H1 (cell line): ENCODE measurements around the gene DPY30. TPM values are rescaled to one million over a fixed set of nuclear protein-coding genes. Genes with fewer than 3 reads are reported as not detected.
"Not testable (repeated sequence)": the region's sequence is repeated elsewhere in the genome, so short reads cannot be mapped to it uniquely, and the experiment has no call there.

Source experiments
- CTCF ChIA-PET: fragments of 300-600 bp; sonication (Branson Sonifier 250); formaldehyde crosslinking; loops from one replicate; lab custom pipeline; 2021; ENCODE audit not compliant: partially characterized antibody; lab: Charles Lee
- POLR2A ChIA-PET: fragments of 300-600 bp; sonication (Branson Sonifier 250); formaldehyde crosslinking; loops from one replicate; lab custom pipeline; 2021; ENCODE audit warnings: inconsistent platforms; ENCODE audit not compliant: partially characterized antibody; lab: Charles Lee
- DNase-seq, 2 experiments: peaks; one replicate each; pipeline versions ENCODE4 v3.0.0 to v3.0.0-alpha.2; 2010 to 2022; ENCODE audit warnings: low spot score in 2 of 2, low read depth in 1 of 2, mixed read lengths in 1 of 2
- FAIRE-seq: peaks from 2 replicates; lab custom pipeline; 2011; peaks lifted over from hg19 to GRCh38; lab: Jason Lieb, UNC
- H2AFZ ChIP-seq: 2 replicates; pipeline ENCODE4 v1.8.1; 2012; ENCODE audit warnings: low read length, inconsistent platforms
- H2AK5ac ChIP-seq: 2 replicates; pipeline ENCODE4 v1.6.1; 2013; ENCODE audit warnings: low read depth, low read length
- H2BK120ac ChIP-seq: replicated peaks from 2 replicates; pipeline ENCODE3; 2013; ENCODE audit warnings: low read depth, low read length, inconsistent platforms
- H2BK12ac ChIP-seq: 2 replicates; pipeline ENCODE4 v1.6.1; 2013; ENCODE audit warnings: low read depth, low read length
- H2BK15ac ChIP-seq: 2 replicates; pipeline ENCODE4 v1.6.1; 2013; ENCODE audit warnings: low read length
- H2BK20ac ChIP-seq: 2 replicates; pipeline ENCODE4 v1.6.1; 2013; ENCODE audit warnings: low read length
- H2BK5ac ChIP-seq: 2 replicates; pipeline ENCODE4 v1.6.1; 2013; ENCODE audit warnings: low read depth, low read length
- H3K14ac ChIP-seq: 2 replicates; pipeline ENCODE4 v1.6.1; 2013; ENCODE audit warnings: inconsistent platforms; ENCODE audit not compliant: insufficient read length
- H3K18ac ChIP-seq: 2 replicates; pipeline ENCODE4 v1.6.1; 2013; ENCODE audit warnings: low read length; ENCODE audit errors: extremely low read depth
- H3K23ac ChIP-seq: 2 replicates; pipeline ENCODE4 v1.6.1; 2013; ENCODE audit warnings: inconsistent platforms; ENCODE audit not compliant: insufficient read length
- H3K23me2 ChIP-seq: 2 replicates; pipeline ENCODE4 v1.6.1; 2013; ENCODE audit warnings: low read depth, low read length
- H3K27ac ChIP-seq: 2 replicates; pipeline ENCODE4 v1.6.1; 2011; ENCODE audit warnings: low read depth, low read length, inconsistent platforms
- H3K27me3 ChIP-seq, 4 experiments: replicated peaks in 1 of 4; 1 replicate in 1 of 4; 2 replicates in 3 of 4; pipeline versions ENCODE4 v1.6.1 to v1.8.1; 2011 to 2013; ENCODE audit warnings: low read length in 3 of 4, mild to moderate bottlenecking in 3 of 4, inconsistent platforms in 2 of 4, mixed read lengths in 2 of 4, moderate library complexity in 1 of 4; ENCODE audit not compliant: control insufficient read depth in 3 of 4, insufficient read depth in 3 of 4; ENCODE audit errors: extremely low read depth in 1 of 4
- H3K36me3 ChIP-seq, 4 experiments: 2 replicates each; pipeline versions ENCODE4 v1.6.1 to v1.8.1; 2011 to 2013; ENCODE audit warnings: mild to moderate bottlenecking in 4 of 4, low read length in 3 of 4, moderate library complexity in 2 of 4, control low read depth in 1 of 4, inconsistent platforms in 1 of 4; ENCODE audit not compliant: insufficient read depth in 4 of 4, control insufficient read depth in 2 of 4
- H3K4ac ChIP-seq: replicated peaks from 2 replicates; pipeline ENCODE3; 2013; ENCODE audit warnings: low read length, low read depth, mixed read lengths, inconsistent platforms; ENCODE audit not compliant: insufficient read length
- H3K4me1 ChIP-seq, 4 experiments: replicated peaks in 1 of 4; 1 replicate in 1 of 4; 2 replicates in 3 of 4; pipeline versions ENCODE4 v1.6.1 to v1.8.1; 2011 to 2013; ENCODE audit warnings: low read length in 3 of 4, inconsistent platforms in 2 of 4, mixed read lengths in 1 of 4; ENCODE audit not compliant: insufficient read depth in 4 of 4, control insufficient read depth in 3 of 4
- H3K4me2 ChIP-seq, 2 experiments: 2 replicates each; pipeline versions ENCODE4 v1.6.1 to v1.8.1; 2011 to 2013; ENCODE audit warnings: low read depth in 2 of 2, low read length in 2 of 2, control low read depth in 1 of 2, inconsistent platforms in 1 of 2, mild to moderate bottlenecking in 1 of 2; ENCODE audit not compliant: insufficient read depth in 1 of 2
- H3K4me3 ChIP-seq, 4 experiments: fragments of 200-600, 300-600 bp in 1 of 4; sonication (generic), shearing (Covaris generic), sonication (Bioruptor Twin) in 1 of 4; 2 replicates each; pipeline versions ENCODE4 v1.5.1 to v1.8.1; 2011 to 2016; ENCODE audit warnings: low read length in 4 of 4, low read depth in 3 of 4, control low read depth in 2 of 4, inconsistent platforms in 2 of 4, mild to moderate bottlenecking in 2 of 4, mixed read lengths in 1 of 4, moderate library complexity in 1 of 4; ENCODE audit not compliant: insufficient read depth in 2 of 4; ENCODE audit errors: extremely low read depth in 1 of 4
- H3K56ac ChIP-seq: replicated peaks from 2 replicates; pipeline ENCODE3; 2013; ENCODE audit warnings: low read depth, mild to moderate bottlenecking, mixed read lengths, low read length, inconsistent platforms; ENCODE audit not compliant: insufficient read length
- H3K79me1 ChIP-seq: 2 replicates; pipeline ENCODE4 v1.6.1; 2013; ENCODE audit warnings: low read depth, low read length, control low read depth
- H3K79me2 ChIP-seq, 2 experiments: 2 replicates each; pipeline versions ENCODE4 v1.6.1 to v1.8.1; 2012 to 2013; ENCODE audit warnings: low read length in 2 of 2, mild to moderate bottlenecking in 2 of 2, inconsistent platforms in 1 of 2; ENCODE audit not compliant: insufficient read depth in 2 of 2, control insufficient read depth in 1 of 2
- H3K9ac ChIP-seq, 4 experiments: replicated peaks in 1 of 4; 1 replicate in 1 of 4; 2 replicates in 3 of 4; pipeline versions ENCODE4 v1.6.1 to v1.8.1; 2011 to 2013; ENCODE audit warnings: low read depth in 3 of 4, low read length in 3 of 4, control low read depth in 2 of 4, mild to moderate bottlenecking in 2 of 4, moderate library complexity in 2 of 4, inconsistent platforms in 1 of 4; ENCODE audit errors: extremely low read depth in 1 of 4
- H3K9me3 ChIP-seq, 2 experiments: 2 replicates each; pipeline versions ENCODE4 v1.6.1 to v1.8.1; 2012 to 2013; ENCODE audit warnings: mild to moderate bottlenecking in 2 of 2, moderate library complexity in 2 of 2, control low read depth in 1 of 2, inconsistent platforms in 1 of 2, low read depth in 1 of 2, low read length in 1 of 2, mixed read lengths in 1 of 2; ENCODE audit not compliant: insufficient read depth in 2 of 2
- H4K20me1 ChIP-seq, 2 experiments: replicated peaks in 1 of 2; 2 replicates each; pipeline versions ENCODE3 to v1.8.1; 2011 to 2013; ENCODE audit warnings: inconsistent platforms in 2 of 2, low read length in 2 of 2, mild to moderate bottlenecking in 1 of 2; ENCODE audit not compliant: insufficient read depth in 2 of 2, control insufficient read depth in 1 of 2
- H4K5ac ChIP-seq: 2 replicates; pipeline ENCODE4 v1.6.1; 2013; ENCODE audit warnings: low read length, low read depth, mixed read lengths, inconsistent platforms; ENCODE audit not compliant: insufficient read length
- H4K8ac ChIP-seq: 2 replicates; pipeline ENCODE4 v1.8.0; 2013; ENCODE audit warnings: mild to moderate bottlenecking, moderate library complexity, low read length, inconsistent platforms; ENCODE audit not compliant: insufficient read depth; ENCODE audit errors: extremely low read depth
- H4K91ac ChIP-seq: replicated peaks from 2 replicates; pipeline ENCODE3; 2013; ENCODE audit warnings: low read length, mixed read lengths, inconsistent platforms; ENCODE audit not compliant: insufficient read length
- WGBS, 2 experiments: shearing (Covaris generic) in 1 of 2; methylation state at CpG; one replicate each; pipeline versions ENCODE4 v1.1.6 to v1.1.7; 2013 to 2015; ENCODE audit warnings: low lambda C conversion rate in 2 of 2, mixed read lengths in 2 of 2, inconsistent platforms in 1 of 2, low coverage in 1 of 2, missing lambda C conversion rate in 1 of 2; ENCODE audit not compliant: insufficient replicate concordance in 2 of 2, insufficient coverage in 1 of 2, insufficient read length in 1 of 2; ENCODE audit errors: extremely low coverage in 1 of 2, missing lambda C conversion rate in 1 of 2; 5-methylcytosine and 5-hydroxymethylcytosine counted together
- polyA plus RNA-seq, 7 experiments: library from polyadenylated mRNA; depleted of rRNA in 3 of 7; stranded (reverse) in 5 of 7; unstranded in 2 of 7; fragments of >200 nt in 5 of 7; fragments of 200-250 nt in 2 of 7; gene quantifications; 1 replicate in 5 of 7; 2 replicates in 1 of 7; 4 replicates in 1 of 7; pipeline versions ENCODE4 v1.2.1 to v1.2.3, GENCODE V29; 2011 to 2013; ENCODE audit warnings: missing spikeins in 2 of 7, mixed read lengths in 2 of 7
- total RNA-seq: library from RNA; stranded (reverse); fragmentation: NEBNext Ultra II Directional; extraction: Animal tissue kit (Norgen Biotek cat#: 25700); gene quantifications from 2 replicates; pipeline ENCODE4 v1.2.1, GENCODE V29; 2021

DPY30 gene
- total and polyA plus RNA-seq, 2 of the 8 experiments (the other 6 are each of a cell fraction or from before 2014, with no cell fraction given) = 139 to 157 TPM

DNA sequence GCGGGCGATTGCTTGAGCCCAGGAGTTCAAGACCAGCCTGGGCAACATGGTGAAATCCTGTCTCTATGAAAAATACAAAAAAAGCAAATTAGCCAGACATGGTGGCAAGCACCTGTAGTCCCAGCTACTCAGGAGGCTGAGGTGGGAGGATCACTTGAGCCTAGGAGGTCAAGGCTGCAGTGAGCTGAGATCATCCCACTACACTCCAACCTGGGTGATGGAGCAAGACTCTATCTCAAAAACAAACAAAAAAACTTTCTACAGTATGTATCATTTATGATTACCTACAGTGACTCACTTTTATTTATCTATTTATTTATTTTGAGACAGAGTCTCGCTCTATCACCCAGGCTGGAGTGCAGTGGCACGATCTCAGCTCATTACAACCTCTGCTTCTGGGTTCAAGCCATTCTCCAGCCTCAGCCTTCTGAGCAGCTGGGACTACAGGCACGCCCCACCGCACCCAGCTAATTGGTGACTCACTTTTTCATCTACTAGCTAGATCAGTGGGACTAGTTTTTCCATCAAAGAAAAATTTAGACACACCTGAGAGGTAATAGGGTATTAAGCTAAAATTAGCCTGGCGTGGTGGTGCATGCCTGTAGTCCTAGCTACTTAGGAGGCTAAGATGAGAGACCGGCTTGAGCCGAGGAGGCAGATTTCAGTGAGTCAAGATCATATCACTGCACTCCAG is 20.7 kb downstream of the DPY30 start:
- H3K23me2 ChIP-seq, CTCF ChIA-PET, H3K79me2 ChIP-seq, H2BK15ac ChIP-seq, H3K18ac ChIP-seq, H2BK5ac ChIP-seq, H3K56ac ChIP-seq, H3K27ac ChIP-seq, H4K8ac ChIP-seq, H2BK120ac ChIP-seq, H4K5ac ChIP-seq, H3K4me1 ChIP-seq, H3K23ac ChIP-seq, H2BK20ac ChIP-seq, H3K4ac ChIP-seq, H3K14ac ChIP-seq, H2AFZ ChIP-seq, H3K79me1 ChIP-seq, H3K27me3 ChIP-seq, H3K9ac ChIP-seq, H2BK12ac ChIP-seq, FAIRE-seq, H4K20me1 ChIP-seq, H3K4me2 ChIP-seq, H3K9me3 ChIP-seq, H3K4me3 ChIP-seq, H2AK5ac ChIP-seq, H4K91ac ChIP-seq: not testable (repeated sequence)
- 87% methylated on average over 9 of the region's 9 CpGs; no CpG with 5 or more reads in 1 of the 2 experiments for WGBS, 2 experiments
- POLR2A ChIA-PET = interaction anchor here (0.7 to 2.1 kb wide), 6 partner anchors 9 to 341 kb away, joined by 3 to 8 read pairs (median 4); partner anchors contain the start of genes DPY30 and SPAST
- H3K36me3 ChIP-seq = peaks cover 2 to 51% (median 15%) of the 10 kb centered on the region in 4 experiments; a peak in 7 of 8 replicates
- peak in 1 of 2 experiments; percentile 24 for DNase-seq
